Measurements from ENCODE around the gene ACTR1B.

DNA sequence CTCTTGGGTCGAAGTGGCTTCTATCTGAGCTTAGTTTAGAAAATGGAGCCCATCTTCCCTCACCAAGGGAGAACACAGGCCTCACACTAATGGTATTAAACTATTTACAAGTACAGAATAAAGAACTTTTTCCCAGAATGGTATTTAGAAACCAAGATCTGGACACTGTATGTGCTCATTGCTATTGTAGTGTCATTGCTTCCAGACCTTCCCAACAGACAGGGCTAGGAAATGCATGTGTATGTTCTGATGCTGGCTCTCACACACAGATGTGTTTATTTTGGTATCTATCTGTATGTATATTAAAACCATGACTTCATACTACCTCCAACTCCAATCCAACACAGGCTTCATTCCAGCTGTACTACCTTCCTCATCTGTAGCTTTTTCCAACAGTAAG lies 10.0 kb downstream of the ACTR1B start:
- TF ChIP-seq, protein P1, sequence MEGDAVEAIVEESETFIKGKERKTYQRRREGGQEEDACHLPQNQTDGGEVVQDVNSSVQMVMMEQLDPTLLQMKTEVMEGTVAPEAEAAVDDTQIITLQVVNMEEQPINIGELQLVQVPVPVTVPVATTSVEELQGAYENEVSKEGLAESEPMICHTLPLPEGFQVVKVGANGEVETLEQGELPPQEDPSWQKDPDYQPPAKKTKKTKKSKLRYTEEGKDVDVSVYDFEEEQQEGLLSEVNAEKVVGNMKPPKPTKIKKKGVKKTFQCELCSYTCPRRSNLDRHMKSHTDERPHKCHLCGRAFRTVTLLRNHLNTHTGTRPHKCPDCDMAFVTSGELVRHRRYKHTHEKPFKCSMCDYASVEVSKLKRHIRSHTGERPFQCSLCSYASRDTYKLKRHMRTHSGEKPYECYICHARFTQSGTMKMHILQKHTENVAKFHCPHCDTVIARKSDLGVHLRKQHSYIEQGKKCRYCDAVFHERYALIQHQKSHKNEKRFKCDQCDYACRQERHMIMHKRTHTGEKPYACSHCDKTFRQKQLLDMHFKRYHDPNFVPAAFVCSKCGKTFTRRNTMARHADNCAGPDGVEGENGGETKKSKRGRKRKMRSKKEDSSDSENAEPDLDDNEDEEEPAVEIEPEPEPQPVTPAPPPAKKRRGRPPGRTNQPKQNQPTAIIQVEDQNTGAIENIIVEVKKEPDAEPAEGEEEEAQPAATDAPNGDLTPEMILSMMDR (IDR thresholded peaks at IDR 0.05; ENCODE audit: low read depth, low read length) = no peak
- no peak for TF ChIP-seq POLR2A (IDR thresholded peaks at IDR 0.05; ENCODE audit: extremely low read depth, insufficient read length)
- TF ChIP-seq, protein P2, sequence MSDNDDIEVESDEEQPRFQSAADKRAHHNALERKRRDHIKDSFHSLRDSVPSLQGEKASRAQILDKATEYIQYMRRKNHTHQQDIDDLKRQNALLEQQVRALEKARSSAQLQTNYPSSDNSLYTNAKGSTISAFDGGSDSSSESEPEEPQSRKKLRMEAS (IDR thresholded peaks at IDR 0.05; ENCODE audit: low read depth, low read length) = no peak

Measured in NB4 (cell line).